SK-N-SH treated with all-trans-retinoic acid at 6 μM for 48 hours (cell line): ENCODE data around the gene RAPGEF4.

Source experiments
- BACH2 ChIP-seq: fragments of 250-450 bp; sonication (Bioruptor Pico); IDR thresholded peaks from 2 replicates; pipeline ENCODE4 v1.9.0; 2021; ENCODE audit warnings: mild to moderate bottlenecking, borderline replicate concordance
- CSDC2 ChIP-seq: fragments of 250-450 bp; sonication (Bioruptor Pico); IDR thresholded peaks from 2 replicates; pipeline ENCODE4 v1.5.0; 2020; ENCODE audit warnings: mild to moderate bottlenecking, moderate library complexity
- PPARA ChIP-seq: fragments of 250-450 bp; sonication (Bioruptor Pico); IDR thresholded peaks from 2 replicates; pipeline ENCODE4 v1.5.0; 2020; ENCODE audit warnings: mild to moderate bottlenecking, borderline replicate concordance
- TCF4 ChIP-seq: fragments of 250-450 bp; sonication (Bioruptor Pico); IDR thresholded peaks from 2 replicates; pipeline ENCODE4 v1.8.0; 2021; ENCODE audit warnings: mild to moderate bottlenecking, moderate library complexity, borderline replicate concordance
- ZFP3 ChIP-seq: fragments of 250-450 bp; sonication (Bioruptor Pico); IDR thresholded peaks from 2 replicates; pipeline ENCODE4 v1.5.0; 2020; ENCODE audit warnings: mild to moderate bottlenecking, moderate library complexity
- ZNF565 ChIP-seq: fragments of 450-650 bp; formaldehyde crosslinking; conservative IDR thresholded peaks from 2 replicates; pipeline ENCODE4 v1.5.0; 2020; ENCODE audit warnings: low read depth, mild to moderate bottlenecking, moderate library complexity
- ZNF70 ChIP-seq: fragments of 450-650 bp; formaldehyde crosslinking; IDR thresholded peaks from 2 replicates; pipeline ENCODE4 v1.5.0; 2020; ENCODE audit warnings: mild to moderate bottlenecking, moderate library complexity
- TF ChIP-seq, protein P1 (sequence below): fragments of 250-450 bp; sonication (Bioruptor Pico); IDR thresholded peaks from 2 replicates; pipeline ENCODE4 v1.8.0; 2020; ENCODE audit warnings: mild to moderate bottlenecking, moderate library complexity, borderline replicate concordance

DNA sequence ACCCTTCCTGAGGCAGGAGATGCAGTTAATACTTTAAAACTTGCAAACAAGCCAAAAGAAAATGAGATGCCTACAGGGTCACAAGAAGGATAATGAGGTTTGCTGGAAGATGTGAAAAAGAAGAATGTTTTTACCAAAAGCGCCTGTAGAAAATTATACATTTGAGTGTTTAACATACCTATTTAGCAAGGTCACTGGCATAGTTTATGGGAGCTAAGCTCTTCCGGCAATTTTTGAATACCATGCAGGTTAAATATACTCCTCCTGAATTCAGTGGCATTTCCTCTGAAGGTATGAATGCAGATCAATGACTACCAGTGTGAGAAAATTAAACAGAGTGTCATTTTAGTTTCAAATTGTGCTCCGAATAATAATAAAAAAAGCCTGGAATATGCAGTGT is 318.8 kb downstream of the RAPGEF4 start:
- TF ChIP-seq BACH2 (no peak), ZFP3 (CRISPR knock-in tag) (no peak), TCF4 (CRISPR knock-in tag) (no peak), CSDC2 (CRISPR knock-in tag) (no peak), PPARA (CRISPR knock-in tag) (no peak), ZNF565 (no peak), ZNF70 (CRISPR knock-in tag) (no peak)
- TF ChIP-seq, protein P1, sequence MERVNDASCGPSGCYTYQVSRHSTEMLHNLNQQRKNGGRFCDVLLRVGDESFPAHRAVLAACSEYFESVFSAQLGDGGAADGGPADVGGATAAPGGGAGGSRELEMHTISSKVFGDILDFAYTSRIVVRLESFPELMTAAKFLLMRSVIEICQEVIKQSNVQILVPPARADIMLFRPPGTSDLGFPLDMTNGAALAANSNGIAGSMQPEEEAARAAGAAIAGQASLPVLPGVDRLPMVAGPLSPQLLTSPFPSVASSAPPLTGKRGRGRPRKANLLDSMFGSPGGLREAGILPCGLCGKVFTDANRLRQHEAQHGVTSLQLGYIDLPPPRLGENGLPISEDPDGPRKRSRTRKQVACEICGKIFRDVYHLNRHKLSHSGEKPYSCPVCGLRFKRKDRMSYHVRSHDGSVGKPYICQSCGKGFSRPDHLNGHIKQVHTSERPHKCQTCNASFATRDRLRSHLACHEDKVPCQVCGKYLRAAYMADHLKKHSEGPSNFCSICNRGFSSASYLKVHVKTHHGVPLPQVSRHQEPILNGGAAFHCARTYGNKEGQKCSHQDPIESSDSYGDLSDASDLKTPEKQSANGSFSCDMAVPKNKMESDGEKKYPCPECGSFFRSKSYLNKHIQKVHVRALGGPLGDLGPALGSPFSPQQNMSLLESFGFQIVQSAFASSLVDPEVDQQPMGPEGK (CRISPR knock-in tag): no peak
